K562 (cell line): ENCODE measurements around the gene CDK11B.

Experiments used
- BACH1 ChIP-seq: fragments of 200-800 bp; sonication (Bioruptor generic); IDR thresholded peaks from 2 replicates; pipeline ENCODE4 v1.6.1; 2016; ENCODE audit warnings: missing genetic modification characterization, missing compliant biosample characterization
- CTCF ChIP-seq, 3 experiments: IDR thresholded peaks in 2 of 3; conservative IDR thresholded peaks in 1 of 3; 2 replicates each; pipeline ENCODE4 v1.5.1; 2011 to 2012; ENCODE audit warnings: low read length in 3 of 3, mild to moderate bottlenecking in 3 of 3, control low read depth in 2 of 3, improper control_type of control experiment in 1 of 3, inconsistent platforms in 1 of 3, low read depth in 1 of 3, mixed read lengths in 1 of 3, moderate library complexity in 1 of 3; ENCODE audit not compliant: insufficient read depth in 2 of 3
- GABPA ChIP-seq: fragments of 200-800 bp; sonication (Bioruptor generic); conservative IDR thresholded peaks from 2 replicates; pipeline ENCODE4 v1.6.1; 2016; ENCODE audit warnings: low read depth, missing genetic modification characterization, missing compliant biosample characterization
- HIVEP1 ChIP-seq: fragments of 250-450 bp; sonication (Bioruptor Pico); IDR thresholded peaks from 2 replicates; pipeline ENCODE4 v1.4.0; 2020; ENCODE audit warnings: mild to moderate bottlenecking
- NFYB ChIP-seq: IDR thresholded peaks from 2 replicates; pipeline ENCODE4 v1.6.1; 2011; ENCODE audit warnings: mild to moderate bottlenecking, moderate library complexity; ENCODE audit not compliant: insufficient read length; ENCODE audit errors: extremely low read depth
- NR2F6 ChIP-seq: fragments of 450-650 bp; formaldehyde crosslinking; IDR thresholded peaks from 2 replicates; pipeline ENCODE4 v1.4.0; 2020; ENCODE audit warnings: mild to moderate bottlenecking
- POLR2AphosphoS5 ChIP-seq: IDR thresholded peaks from 2 replicates; pipeline ENCODE4 v1.6.1; 2011; ENCODE audit warnings: mild to moderate bottlenecking, low read depth, low read length, moderate library complexity; ENCODE audit not compliant: control insufficient read depth, insufficient read depth
- POU5F1 ChIP-seq: fragments of 150-350 bp; IDR thresholded peaks from 2 replicates; pipeline ENCODE4 v1.6.1; 2014; ENCODE audit warnings: borderline replicate concordance, low read length, low read depth, mild to moderate bottlenecking; ENCODE audit not compliant: partially characterized antibody
- RAD21 ChIP-seq, 2 experiments: fragments of 250-450 bp in 1 of 2; fragments of 450-650 bp in 1 of 2; sonication (Bioruptor Pico) in 1 of 2; formaldehyde crosslinking in 1 of 2; IDR thresholded peaks in 1 of 2; conservative IDR thresholded peaks in 1 of 2; 2 replicates each; pipeline versions ENCODE4 v1.4.0 to v1.8.0; 2020 to 2022; ENCODE audit warnings: mild to moderate bottlenecking in 2 of 2, moderate library complexity in 1 of 2
- SMARCA5 ChIP-seq: fragments of 450-650 bp; IDR thresholded peaks from 2 replicates; pipeline ENCODE4 v1.6.1; 2016
- SMC3 ChIP-seq: conservative IDR thresholded peaks from 2 replicates; pipeline ENCODE4 v1.6.1; 2011; ENCODE audit warnings: low read depth, low read length, improper control_type of control experiment; ENCODE audit not compliant: insufficient read depth
- ZNF589 ChIP-seq: fragments of 200-800 bp; sonication (Bioruptor generic); IDR thresholded peaks from 2 replicates; pipeline ENCODE4 v1.6.1; 2016; ENCODE audit warnings: low read depth, missing genetic modification characterization, missing compliant biosample characterization

GRCh38 chr1:1677718-1678580 lies 19.1 kb upstream of the CDK11B start:
- TF ChIP-seq ZNF589 (CRISPR knock-in tag) (no peak), POU5F1 (no peak), POLR2AphosphoS5 (no peak), SMC3 (no peak), CTCF (IDR thresholded peaks at IDR 0.05 in 2 of 3, conservative IDR thresholded peaks at IDR 0.05 in 1 of 3; ENCODE audit: insufficient read depth in 2 of 3, low read depth in 1 of 3, low read length in 3 of 3) (no peak), NR2F6 (CRISPR knock-in tag) (no peak), SMARCA5 (no peak), BACH1 (tag) (no peak), NFYB (no peak), GABPA (tag) (no peak), RAD21 (CRISPR knock-in tag; conservative IDR thresholded peaks at IDR 0.05 in 1 of 2, IDR thresholded peaks at IDR 0.05 in 1 of 2) (no peak), HIVEP1 (no peak)
